IMR-90 (cell line): ENCODE measurements around the gene ZNF768. TPM values are rescaled to one million over a fixed set of nuclear protein-coding genes. Genes with fewer than 3 reads are reported as not detected.
A peak's percentile ranks its signal among the peaks of the same experiment; 100 is the strongest.

Experiments used
- ATAC-seq: fragments of 200-7000 bp; cut with Tn5 transposase; 2 replicates; pipeline ENCODE4 v1.9.1; 2020; ENCODE audit warnings: low read depth, mild to moderate bottlenecking, moderate library complexity
- BruUV-seq: library from RNA; stranded (reverse); fragments of 400-500 nt; replicated peaks from 2 replicates; lab custom pipeline; 2021; lab: Mats Ljungman, UMichigan
- CTCF ChIA-PET: fragments of 300-600 bp; formaldehyde crosslinking; extraction: SDS; loops from one replicate; lab custom pipeline; 2021; ENCODE audit warnings: antibody characterized with exemption; lab: Yijun Ruan, JAX
- POLR2A ChIA-PET: fragments of 300-600 bp; sonication (Branson Sonifier 250); formaldehyde crosslinking; loops from one replicate; lab custom pipeline; 2022; ENCODE audit warnings: antibody characterized with exemption; ENCODE audit not compliant: unreplicated experiment; lab: Charles Lee
- DNase-seq: peaks from one replicate; pipeline ENCODE4 v3.0.0; 2013
- H2AFZ ChIP-seq: replicated peaks from 2 replicates; pipeline ENCODE3; 2013; ENCODE audit warnings: low read length, mild to moderate bottlenecking; ENCODE audit not compliant: poor library complexity
- H2AK5ac ChIP-seq: 2 replicates; pipeline ENCODE4 v1.6.1; 2013; ENCODE audit warnings: low read depth, low read length, inconsistent platforms
- H2AK9ac ChIP-seq: replicated peaks from 2 replicates; pipeline ENCODE3; 2013; ENCODE audit warnings: mild to moderate bottlenecking, low read depth, low read length, moderate library complexity; ENCODE audit not compliant: poor library complexity
- H2BK120ac ChIP-seq: 2 replicates; pipeline ENCODE4 v1.6.1; 2013; ENCODE audit warnings: low read depth, low read length, inconsistent platforms
- H2BK15ac ChIP-seq: 3 replicates; pipeline ENCODE4 v1.6.1; 2013; ENCODE audit warnings: low read depth, low read length, inconsistent platforms
- H2BK20ac ChIP-seq: 2 replicates; pipeline ENCODE4 v1.6.1; 2013; ENCODE audit warnings: low read depth, mild to moderate bottlenecking, inconsistent platforms, low read length, moderate library complexity
- H2BK5ac ChIP-seq: 2 replicates; pipeline ENCODE4 v1.6.1; 2013; ENCODE audit warnings: mild to moderate bottlenecking, low read depth, low read length, inconsistent platforms; ENCODE audit not compliant: poor library complexity, severe bottlenecking
- H3K14ac ChIP-seq: replicated peaks from 2 replicates; pipeline ENCODE4 v1.6.1; 2013; ENCODE audit warnings: low read depth, low read length, inconsistent platforms
- H3K18ac ChIP-seq: 2 replicates; pipeline ENCODE4 v1.6.1; 2013; ENCODE audit warnings: low read depth, low read length, control low read depth
- H3K23ac ChIP-seq: 2 replicates; pipeline ENCODE4 v1.6.1; 2013; ENCODE audit warnings: low read depth, low read length, inconsistent platforms
- H3K27ac ChIP-seq: 2 replicates; pipeline ENCODE4 v1.5.1; 2013; ENCODE audit warnings: mild to moderate bottlenecking, control low read depth, low read length; ENCODE audit not compliant: insufficient read depth
- H3K27me3 ChIP-seq: 2 replicates; pipeline ENCODE4 v1.6.1; 2013; ENCODE audit warnings: low read length; ENCODE audit not compliant: control insufficient read depth, insufficient read depth
- H3K36me3 ChIP-seq: 2 replicates; pipeline ENCODE4 v1.6.1; 2013; ENCODE audit warnings: low read length, mixed read lengths; ENCODE audit not compliant: control insufficient read depth, insufficient read depth
- H3K4ac ChIP-seq: 2 replicates; pipeline ENCODE4 v1.6.1; 2013; ENCODE audit warnings: low read depth, low read length, inconsistent platforms
- H3K4me1 ChIP-seq: 2 replicates; pipeline ENCODE4 v1.6.1; 2013; ENCODE audit warnings: low read length, mixed read lengths; ENCODE audit not compliant: control insufficient read depth, insufficient read depth
- H3K4me2 ChIP-seq: 2 replicates; pipeline ENCODE4 v1.6.1; 2013; ENCODE audit warnings: low read depth, mild to moderate bottlenecking, control low read depth, low read length, moderate library complexity
- H3K4me3 ChIP-seq: 2 replicates; pipeline ENCODE4 v1.5.1; 2013; ENCODE audit warnings: low read depth, mild to moderate bottlenecking, control low read depth, low read length, moderate library complexity; ENCODE audit not compliant: insufficient read depth
- H3K56ac ChIP-seq: 2 replicates; pipeline ENCODE4 v1.6.1; 2013; ENCODE audit warnings: low read length, inconsistent platforms; ENCODE audit not compliant: insufficient read depth; ENCODE audit errors: extremely low read depth
- H3K79me1 ChIP-seq, 2 experiments: 2 replicates each; pipeline ENCODE4 v1.6.1; 2013; ENCODE audit warnings: low read length in 2 of 2, inconsistent platforms in 1 of 2, low read depth in 1 of 2
- H3K9ac ChIP-seq: 2 replicates; pipeline ENCODE4 v1.6.1; 2013; ENCODE audit warnings: low read depth, low read length, control low read depth
- H3K9me1 ChIP-seq: 2 replicates; pipeline ENCODE4 v1.6.1; 2013; ENCODE audit warnings: low read length, inconsistent platforms; ENCODE audit not compliant: insufficient read depth
- H3K9me3 ChIP-seq: 2 replicates; pipeline ENCODE4 v1.6.1; 2013; ENCODE audit warnings: low read length; ENCODE audit not compliant: control insufficient read depth, insufficient read depth
- H4K20me1 ChIP-seq: 2 replicates; pipeline ENCODE4 v1.6.1; 2013; ENCODE audit warnings: low read length, inconsistent platforms; ENCODE audit not compliant: insufficient read depth
- H4K5ac ChIP-seq: 2 replicates; pipeline ENCODE4 v1.6.1; 2013; ENCODE audit warnings: mild to moderate bottlenecking, low read depth, low read length, control low read depth
- H4K8ac ChIP-seq, 2 experiments: 2 replicates each; pipeline ENCODE4 v1.6.1; 2013; ENCODE audit warnings: low read depth in 2 of 2, low read length in 2 of 2, control low read depth in 1 of 2, inconsistent platforms in 1 of 2
- H4K91ac ChIP-seq: 2 replicates; pipeline ENCODE4 v1.6.1; 2013; ENCODE audit warnings: low read depth, low read length, inconsistent platforms; ENCODE audit not compliant: insufficient read depth
- BHLHE40 ChIP-seq: fragments of 150-350 bp; IDR thresholded peaks from 2 replicates; pipeline ENCODE4 v1.6.1; 2016; ENCODE audit warnings: mild to moderate bottlenecking, low read depth, low read length
- FOS ChIP-seq: fragments of 150-350 bp; IDR thresholded peaks from 2 replicates; pipeline ENCODE4 v1.6.1; 2016; ENCODE audit warnings: low read depth, low read length
- MAZ ChIP-seq: IDR thresholded peaks from 2 replicates; pipeline ENCODE4 v1.6.1; 2012; ENCODE audit warnings: low read depth, mild to moderate bottlenecking, low read length, improper control_type of control experiment, moderate library complexity, borderline replicate concordance
- MXI1 ChIP-seq: IDR thresholded peaks from 2 replicates; pipeline ENCODE4 v1.6.1; 2012; ENCODE audit warnings: low read depth, mild to moderate bottlenecking, low read length, moderate library complexity, borderline replicate concordance
- POLR2A ChIP-seq: IDR thresholded peaks from 2 replicates; pipeline ENCODE4 v1.6.1; 2012; ENCODE audit warnings: mild to moderate bottlenecking, low read depth, low read length
- RAD21 ChIP-seq: IDR thresholded peaks from 2 replicates; pipeline ENCODE4 v1.6.1; 2012; ENCODE audit warnings: low read length, improper control_type of control experiment
- RFX5 ChIP-seq: IDR thresholded peaks from 2 replicates; pipeline ENCODE4 v1.8.0; 2012; ENCODE audit warnings: low read depth, mild to moderate bottlenecking, low read length, moderate library complexity
- SMC3 ChIP-seq: fragments of 150-350 bp; IDR thresholded peaks from 2 replicates; pipeline ENCODE4 v1.6.1; 2016; ENCODE audit warnings: low read depth, mild to moderate bottlenecking, antibody characterized with exemption, low read length, moderate library complexity
- USF2 ChIP-seq: fragments of 150-350 bp; IDR thresholded peaks from 2 replicates; pipeline ENCODE4 v1.6.1; 2017; ENCODE audit warnings: mild to moderate bottlenecking, antibody characterized with exemption, low read length, low read depth
- WGBS, 2 experiments: methylation state at CpG; one replicate each; pipeline versions ENCODE4 v1.1.5 to v1.1.7; 2013; ENCODE audit warnings: missing lambda C conversion rate in 2 of 2; ENCODE audit not compliant: insufficient read length in 1 of 2; ENCODE audit errors: extremely low coverage in 2 of 2; 5-methylcytosine and 5-hydroxymethylcytosine counted together
- dilution Hi-C: fragments of 300-500 bp; cut with HindIII; formaldehyde crosslinking; loops from one replicate; pipeline ENCODE4 v1.14.3; 2018; ENCODE audit warnings: low sequenced_read_pairs; ENCODE audit not compliant: unreplicated experiment
- in situ Hi-C: fragments of 300-500 bp; cut with MboI; formaldehyde crosslinking; loops from 3 replicates; pipeline ENCODE4 v1.14.3; 2019; ENCODE audit warnings: low sequenced_read_pairs, inconsistent platforms, mixed read lengths
- intact Hi-C: fragments of 100-400 bp; cut with micrococcal nuclease; formaldehyde crosslinking; loops from 2 replicates; pipeline ENCODE4 v1.10.0; 2022
- microRNA-seq, 2 experiments: library from miRNA; stranded (forward) in 1 of 2; unstranded in 1 of 2; fragments of 10-50 nt in 1 of 2; fragments of <30 nt in 1 of 2; gene quantifications in 1 of 2; microRNA quantifications in 1 of 2; one replicate each; pipeline versions ENCODE3 to v1.1.0; 2013 to 2020; ENCODE audit not compliant: insufficient read depth in 1 of 2, insufficient read length in 1 of 2, unreplicated experiment in 1 of 2
- polyA plus RNA-seq, 3 experiments: library from polyadenylated mRNA; depleted of rRNA; stranded (reverse); fragments of >200 nt; gene quantifications; 2 replicates each; pipeline ENCODE4 v1.2.3, GENCODE V29; 2012; ENCODE audit warnings: low replicate concordance in 1 of 3
- small RNA-seq, 5 experiments: library from RNA; depleted of rRNA; stranded (forward); fragments of <200 nt; gene quantifications; one replicate each; pipeline ENCODE3, GENCODE V24; 2012
- total RNA-seq: library from RNA; depleted of rRNA; stranded (reverse); fragments of >200 nt; gene quantifications from 2 replicates; pipeline ENCODE4 v1.2.3, GENCODE V29; 2012; rRNA removed
- TF ChIP-seq, protein P1 (sequence below): fragments of 150-350 bp; IDR thresholded peaks from 2 replicates; pipeline ENCODE4 v1.6.1; 2016; ENCODE audit warnings: low read depth, mild to moderate bottlenecking, low read length, moderate library complexity, borderline replicate concordance

The ZNF768 gene
- total and polyA plus RNA-seq, 2 of the 4 experiments (the other 2 are of a cell fraction): 9.3 to 22.1 TPM

DNA sequence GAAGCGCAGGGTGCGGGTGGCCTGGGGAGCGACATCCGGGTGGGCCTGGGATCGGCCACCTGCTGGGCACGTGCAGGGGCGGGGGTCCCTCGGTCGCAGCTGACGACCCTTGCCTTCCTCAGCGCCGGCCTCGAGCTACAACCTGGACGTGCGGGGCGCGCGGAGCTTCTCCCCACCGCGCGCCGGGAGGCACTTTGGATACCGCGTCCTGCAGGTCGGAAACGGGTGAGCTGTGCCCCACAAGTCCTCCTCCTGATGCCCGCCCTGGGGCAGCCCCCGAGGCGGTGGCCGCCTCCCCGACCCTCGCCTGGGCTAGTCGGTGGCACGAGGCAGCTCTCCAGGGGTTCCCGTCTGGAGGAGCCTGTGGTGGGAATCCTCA, 52.3 kb downstream of the ZNF768 start:
- Histone ChIP-seq H2BK20ac (no peak overlapping the region), H3K18ac (no peak overlapping the region), H3K79me1 (no peaks in the 10 kb centered on the region), H2BK120ac (no peak overlapping the region), H3K14ac (no peak overlapping the region), H2BK15ac (no peak overlapping the region), H3K9ac (no peak overlapping the region), H4K8ac (no peak overlapping the region), H3K9me3 (no peaks in the 10 kb centered on the region), H2AK5ac (no peak overlapping the region), H3K4ac (no peak overlapping the region), H4K5ac (no peak overlapping the region), H3K23ac (no peak overlapping the region), H4K91ac (no peak overlapping the region), H3K27me3 (peaks cover 42% of the 10 kb centered on the region), H3K9me1 (no peaks in the 10 kb centered on the region), H3K4me3 (no peak overlapping the region), H3K4me1 (no peaks in the 10 kb centered on the region), H3K4me2 (no peak overlapping the region), H3K56ac (no peak overlapping the region), H3K36me3 (no peaks in the 10 kb centered on the region), H2AK9ac (no peak overlapping the region), H2AFZ (peak overlapping the region; percentile 48), H3K27ac (no peak overlapping the region), H2BK5ac (no peak overlapping the region), H4K20me1 (no peaks in the 10 kb centered on the region)
- ChIA-PET POLR2A (no interaction called here), CTCF (no interaction called here)
- intact Hi-C loops (no loop called here), dilution Hi-C loops (no loop called here), in situ Hi-C loops (no loop called here)
- WGBS, 2 experiments: 16% methylated on average over 14 of the region's 35 CpGs; no CpG with 5 or more reads in 1 of the 2 experiments
- no peak for DNase-seq
- no peak for ATAC-seq
- no TSS peak for BruUV-seq
- TF ChIP-seq FOS (no peak), MXI1 (no peak), RFX5 (no peak), RAD21 (no peak), USF2 (no peak), POLR2A (no peak), SMC3 (no peak), BHLHE40 (no peak), MAZ (no peak)
- TF ChIP-seq, protein P1, sequence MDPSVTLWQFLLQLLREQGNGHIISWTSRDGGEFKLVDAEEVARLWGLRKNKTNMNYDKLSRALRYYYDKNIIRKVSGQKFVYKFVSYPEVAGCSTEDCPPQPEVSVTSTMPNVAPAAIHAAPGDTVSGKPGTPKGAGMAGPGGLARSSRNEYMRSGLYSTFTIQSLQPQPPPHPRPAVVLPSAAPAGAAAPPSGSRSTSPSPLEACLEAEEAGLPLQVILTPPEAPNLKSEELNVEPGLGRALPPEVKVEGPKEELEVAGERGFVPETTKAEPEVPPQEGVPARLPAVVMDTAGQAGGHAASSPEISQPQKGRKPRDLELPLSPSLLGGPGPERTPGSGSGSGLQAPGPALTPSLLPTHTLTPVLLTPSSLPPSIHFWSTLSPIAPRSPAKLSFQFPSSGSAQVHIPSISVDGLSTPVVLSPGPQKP: no peak

Small RNAs within 50 kb of the gene (microRNA-seq; reads per million reads assigned to microRNA genes)
- gene MIR4518 (ENCODE audit: insufficient read depth in 1 of 2, insufficient read length in 1 of 2, unreplicated experiment in 1 of 2) (0 reads per million in 2 experiments), gene RNU7-61P (ENCODE audit: insufficient read depth, insufficient read length) (not detected)

Small RNAs within 50 kb of the gene (small RNA-seq; reads per million reads assigned to genes)
- 0 reads per million in 5 experiments for gene MIR4518
- 0 to 13.9 (median 0) reads per million in 5 experiments for gene RNU7-61P

Other genes starting within 250 kb of the ZNF768 start
- 29.6 and 34.4 TPM in 2 replicates for gene CD2BP2, start 171.3 kb downstream of the ZNF768 start, total RNA-seq
- gene CD2BP2, start 171.3 kb downstream of the ZNF768 start, polyA plus RNA-seq (2012; rRNA removed): 41.1 and 44.0 TPM in 2 replicates
- gene TBC1D10B, start 156.1 kb downstream of the ZNF768 start, total RNA-seq: 8.1 and 8.4 TPM in 2 replicates
- gene TBC1D10B, start 156.1 kb downstream of the ZNF768 start, polyA plus RNA-seq (2012; rRNA removed): 24.9 and 26.4 TPM in 2 replicates
- gene MYL11, start 151.8 kb downstream of the ZNF768 start, total RNA-seq: not detected in 2 replicates
- 1.1 and 1.2 TPM in 2 replicates for gene MYL11, start 151.8 kb downstream of the ZNF768 start, polyA plus RNA-seq (2012; rRNA removed)
- not detected in 2 replicates for gene SEPTIN1, start 144.0 kb downstream of the ZNF768 start, total RNA-seq
- gene SEPTIN1, start 144.0 kb downstream of the ZNF768 start, polyA plus RNA-seq (2012; rRNA removed): 0.24 and 0.50 TPM in 2 replicates
- gene ZNF48, start 131.1 kb downstream of the ZNF768 start, total RNA-seq: 6.6 and 6.9 TPM in 2 replicates
- 5.8 and 6.7 TPM in 2 replicates for gene ZNF48, start 131.1 kb downstream of the ZNF768 start, polyA plus RNA-seq (2012; rRNA removed)
- 5.2 and 5.8 TPM in 2 replicates for gene ZNF771, start 119.0 kb downstream of the ZNF768 start, total RNA-seq
- 10.9 and 16.8 TPM in 2 replicates for gene ZNF771, start 119.0 kb downstream of the ZNF768 start, polyA plus RNA-seq (2012; rRNA removed)
- 23.3 and 24.9 TPM in 2 replicates for gene DCTPP1, start 96.5 kb downstream of the ZNF768 start, total RNA-seq
- 45.5 and 48.9 TPM in 2 replicates for gene DCTPP1, start 96.5 kb downstream of the ZNF768 start, polyA plus RNA-seq (2012; rRNA removed)
- 10.4 and 10.6 TPM in 2 replicates for gene SEPHS2, start 80.7 kb downstream of the ZNF768 start, total RNA-seq
- gene SEPHS2, start 80.7 kb downstream of the ZNF768 start, polyA plus RNA-seq (2012; rRNA removed): 25.5 and 31.4 TPM in 2 replicates
- not detected in 2 replicates for gene ITGAL, start 53.8 kb downstream of the ZNF768 start, total RNA-seq
- gene ITGAL, start 53.8 kb downstream of the ZNF768 start, polyA plus RNA-seq (2012; rRNA removed): not detected in 2 replicates
- gene ZNF747, start 8.3 kb upstream of the ZNF768 start, total RNA-seq: 1.9 and 2.0 TPM in 2 replicates
- 2.6 and 2.9 TPM in 2 replicates for gene ZNF747, start 8.3 kb upstream of the ZNF768 start, polyA plus RNA-seq (2012; rRNA removed)
- 2.2 and 2.5 TPM in 2 replicates for gene ZNF764, start 31.8 kb upstream of the ZNF768 start, total RNA-seq
- gene ZNF764, start 31.8 kb upstream of the ZNF768 start, polyA plus RNA-seq (2012; rRNA removed): 4.6 and 5.3 TPM in 2 replicates
- 1.7 and 1.8 TPM in 2 replicates for gene ZNF688, start 45.1 kb upstream of the ZNF768 start, total RNA-seq
- 3.7 and 5.5 TPM in 2 replicates for gene ZNF688, start 45.1 kb upstream of the ZNF768 start, polyA plus RNA-seq (2012; rRNA removed)
- 2.8 and 2.9 TPM in 2 replicates for gene ZNF785, start 59.1 kb upstream of the ZNF768 start, total RNA-seq
- gene ZNF785, start 59.1 kb upstream of the ZNF768 start, polyA plus RNA-seq (2012; rRNA removed): 4.0 and 4.2 TPM in 2 replicates
- gene ZNF689, start 83.8 kb upstream of the ZNF768 start, total RNA-seq: 1.9 and 2.7 TPM in 2 replicates
- gene ZNF689, start 83.8 kb upstream of the ZNF768 start, polyA plus RNA-seq (2012; rRNA removed): 2.9 and 3.8 TPM in 2 replicates
- gene PRR14, start 124.4 kb upstream of the ZNF768 start, total RNA-seq: 1.4 and 2.2 TPM in 2 replicates
- 11.8 and 11.9 TPM in 2 replicates for gene PRR14, start 124.4 kb upstream of the ZNF768 start, polyA plus RNA-seq (2012; rRNA removed)
- 2.0 and 2.8 TPM in 2 replicates for gene FBRS, start 131.9 kb upstream of the ZNF768 start, total RNA-seq
- 20.5 and 22.4 TPM in 2 replicates for gene FBRS, start 131.9 kb upstream of the ZNF768 start, polyA plus RNA-seq (2012; rRNA removed)
- 4.5 and 6.4 TPM in 2 replicates for gene SRCAP, start 172.6 kb upstream of the ZNF768 start, total RNA-seq
- 8.2 and 8.9 TPM in 2 replicates for gene SRCAP, start 172.6 kb upstream of the ZNF768 start, polyA plus RNA-seq (2012; rRNA removed)
- 26.0 and 26.7 TPM in 2 replicates for gene PHKG2, start 221.9 kb upstream of the ZNF768 start, total RNA-seq
- 37.7 and 38.9 TPM in 2 replicates for gene PHKG2, start 221.9 kb upstream of the ZNF768 start, polyA plus RNA-seq (2012; rRNA removed)
- gene CFAP119, start 235.5 kb upstream of the ZNF768 start, total RNA-seq: 0.90 and 1.7 TPM in 2 replicates
- 7.6 and 8.8 TPM in 2 replicates for gene CFAP119, start 235.5 kb upstream of the ZNF768 start, polyA plus RNA-seq (2012; rRNA removed)
- 63.9 and 72.4 TPM in 2 replicates for gene RNF40, start 235.8 kb upstream of the ZNF768 start, total RNA-seq
- 46.7 and 49.7 TPM in 2 replicates for gene RNF40, start 235.8 kb upstream of the ZNF768 start, polyA plus RNA-seq (2012; rRNA removed)